Activated naive CD8-positive, alpha-beta T cell treated with anti-CD3 and anti-CD28 coated beads, Interleukin-2, amount 10 ng/mL, durations not matched to agents 7 days and 5 days (primary cell): ENCODE data around the gene SEC14L2. TPM values are rescaled to one million over a fixed set of nuclear protein-coding genes. Genes with fewer than 3 reads are reported as not detected.
A peak's percentile ranks its signal among the peaks of the same experiment; 100 is the strongest.

Experiments used
- ATAC-seq: fragments of 150-1000 bp; cut with Tn5 transposase; one replicate; pipeline ENCODE4 v1.10.0; 2021; ENCODE audit warnings: low read depth, moderate library complexity
- POLR2A ChIA-PET: fragments of 350-600 bp; sonication (Branson Sonifier 250); formaldehyde crosslinking; loops from one replicate; lab custom pipeline; 2021; ENCODE audit warnings: antibody characterized with exemption; lab: Charles Lee
- DNase-seq: peaks from one replicate; pipeline ENCODE4 v3.0.0; 2021
- H3K27ac Mint-ChIP-seq: one replicate; pipeline ENCODE4 v1.8.0; 2022; ENCODE audit warnings: mild to moderate bottlenecking, mixed read lengths
- H3K27me3 Mint-ChIP-seq: one replicate; pipeline ENCODE4 v1.8.0; 2022; ENCODE audit warnings: mild to moderate bottlenecking, moderate library complexity, mixed read lengths
- H3K36me3 Mint-ChIP-seq: one replicate; pipeline ENCODE4 v1.8.0; 2021; ENCODE audit warnings: mild to moderate bottlenecking, mixed read lengths
- H3K4me1 Mint-ChIP-seq: one replicate; pipeline ENCODE4 v1.8.0; 2021; ENCODE audit warnings: mixed read lengths
- H3K4me3 Mint-ChIP-seq: one replicate; pipeline ENCODE4 v1.8.0; 2022; ENCODE audit warnings: mild to moderate bottlenecking, moderate library complexity, mixed read lengths
- H3K9me3 Mint-ChIP-seq: one replicate; pipeline ENCODE4 v1.8.0; 2021; ENCODE audit warnings: mixed read lengths
- total RNA-seq, 2 experiments: library from RNA; stranded (reverse); gene quantifications; one replicate each; pipeline ENCODE4 v1.2.3, GENCODE V29; 2021

The SEC14L2 gene
- total RNA-seq, result 1 to 10 TPM; 9.9 TPM

DNA sequence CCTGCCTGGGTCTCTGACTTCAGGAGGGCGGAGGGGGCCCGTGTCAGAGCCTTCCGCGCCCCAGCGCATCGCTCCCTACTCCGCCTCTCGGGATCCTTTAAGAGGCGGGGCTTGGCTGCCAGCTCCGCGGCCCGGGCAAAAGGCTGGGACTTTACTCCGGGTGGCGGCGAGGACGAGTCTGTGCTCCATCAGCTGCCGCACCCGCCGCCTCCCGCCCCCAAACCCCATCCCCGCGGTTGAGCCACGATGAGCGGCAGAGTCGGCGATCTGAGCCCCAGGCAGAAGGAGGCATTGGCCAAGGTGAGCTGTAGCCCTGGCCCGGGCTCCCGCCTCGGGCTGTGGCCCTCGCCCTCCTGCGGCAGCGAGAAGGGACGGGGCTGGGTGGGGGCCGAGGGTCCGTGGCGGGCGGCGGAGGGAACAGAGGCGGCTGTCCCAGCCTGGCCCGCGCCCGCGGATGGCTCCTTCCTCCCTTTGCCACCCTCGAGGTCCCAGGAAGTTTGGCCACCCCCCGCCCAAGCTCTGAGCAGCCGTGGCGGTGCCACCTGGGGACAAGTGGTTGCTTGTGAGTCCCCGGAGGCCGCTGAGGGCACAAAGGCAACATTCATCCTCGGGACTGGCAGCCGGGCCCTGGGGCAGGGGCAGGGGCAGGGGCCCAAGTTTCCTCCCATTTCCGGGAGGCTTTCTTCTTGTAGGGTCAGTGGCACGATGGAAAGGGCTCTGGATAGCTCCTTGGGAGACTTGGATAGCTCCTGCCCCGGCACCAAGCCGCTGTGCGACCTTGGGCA, at the start of gene SEC14L2:
Gene SEC14L2 (plus strand): TSS at position 148 of the 785 bp plus-strand sequence. CDS start 99 bp downstream, at position 247.
- peak; percentile 67 for DNase-seq
- Mint-ChIP-seq H3K27me3 (no peaks in the 10 kb centered on the region), H3K27ac (peak within 1 kb of the TSS; percentile 54), H3K4me1 (peaks cover 41% of the 10 kb centered on the region), H3K36me3 (no peaks in the 10 kb centered on the region), H3K4me3 (peak within 1 kb of the TSS; percentile 89), H3K9me3 (no peaks in the 10 kb centered on the region)
- peak; percentile 75 for ATAC-seq
- POLR2A ChIA-PET, result interaction anchor here (0.8 to 10.1 kb wide), 9 partner anchors 9 to 114 kb away, joined by 3 to 156 read pairs (median 3); partner anchors contain the start of genes CCDC157, MTFP1 and SF3A1

- POLR2A ChIA-PET, result no interaction called here
- Mint-ChIP-seq H3K36me3 (peaks cover 53% of the 10 kb centered on the region), H3K27me3 (no peaks in the 10 kb centered on the region), H3K27ac (peak overlapping the region; percentile 49), H3K4me3 (peak overlapping the region; percentile 27), H3K4me1 (peaks cover 22% of the 10 kb centered on the region), H3K9me3 (no peaks in the 10 kb centered on the region)
- ATAC-seq, result no peak
- DNase-seq, result no peak
Observed at GRCh38 chr22:30347255-30347892, 49.4 kb upstream of the SEC14L2 start.

DNA sequence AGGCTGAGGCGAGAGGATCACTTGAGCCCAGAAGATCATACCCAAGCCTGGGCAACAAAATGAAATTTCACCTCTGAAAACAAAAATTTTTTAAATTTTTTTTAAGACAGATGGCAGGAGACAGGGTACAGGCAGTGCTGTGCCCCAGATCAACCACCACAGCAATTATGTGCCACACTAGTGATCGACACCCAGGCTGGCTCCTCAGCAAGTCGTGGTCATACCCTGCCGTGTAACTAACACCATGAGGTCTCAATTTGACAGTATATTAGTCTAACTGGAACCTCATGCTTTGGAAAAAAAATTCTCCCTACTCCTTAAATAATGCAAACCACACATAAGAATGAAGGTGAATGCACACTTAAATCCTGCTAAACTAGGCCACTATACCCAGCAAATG, 48.4 kb upstream of the SEC14L2 start:
- DNase-seq (no peak), ATAC-seq (no peak)
- peaks cover 23% of the 10 kb centered on the region for H3K4me1 Mint-ChIP-seq
- POLR2A ChIA-PET, result no interaction called here
- no peaks in the 10 kb centered on the region for H3K9me3 Mint-ChIP-seq
- no peak overlapping the region for H3K4me3 Mint-ChIP-seq
- H3K36me3 Mint-ChIP-seq, result peaks cover 51% of the 10 kb centered on the region
- no peaks in the 10 kb centered on the region for H3K27me3 Mint-ChIP-seq
- H3K27ac Mint-ChIP-seq, result no peak overlapping the region

DNA sequence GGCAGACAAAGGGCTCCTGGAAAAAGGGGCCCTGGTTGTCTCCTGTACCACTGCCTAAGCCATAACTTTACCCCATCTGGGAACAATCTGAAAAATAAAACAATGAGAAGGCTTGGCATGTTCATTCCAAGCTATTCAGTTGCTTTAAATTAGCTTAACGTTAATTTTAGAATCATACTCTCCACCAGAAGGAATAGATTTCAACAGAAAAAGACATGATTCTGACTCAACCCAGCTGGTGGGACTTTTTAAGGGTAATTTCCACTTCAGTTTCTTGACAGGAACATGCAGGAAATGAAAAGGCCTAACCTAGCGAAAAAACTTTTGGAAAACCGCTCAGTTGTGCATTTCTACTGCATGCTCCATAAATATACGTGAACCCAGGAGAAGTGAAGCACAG, 48.0 kb upstream of the SEC14L2 start:
- no peak overlapping the region for H3K4me3 Mint-ChIP-seq
- H3K4me1 Mint-ChIP-seq, result peaks cover 26% of the 10 kb centered on the region
- DNase-seq (no peak), ATAC-seq (no peak)
- peaks cover 52% of the 10 kb centered on the region for H3K36me3 Mint-ChIP-seq
- POLR2A ChIA-PET, result no interaction called here
- no peaks in the 10 kb centered on the region for H3K27me3 Mint-ChIP-seq
- H3K9me3 Mint-ChIP-seq, result no peaks in the 10 kb centered on the region
- H3K27ac Mint-ChIP-seq, result no peak overlapping the region

- peaks cover 49% of the 10 kb centered on the region for H3K36me3 Mint-ChIP-seq
- POLR2A ChIA-PET, result no interaction called here
- H3K4me1 Mint-ChIP-seq, result peaks cover 45% of the 10 kb centered on the region
- H3K27me3 Mint-ChIP-seq, result no peaks in the 10 kb centered on the region
- H3K4me3 Mint-ChIP-seq, result no peak overlapping the region
- no peaks in the 10 kb centered on the region for H3K9me3 Mint-ChIP-seq
- no peak for ATAC-seq
- no peak for DNase-seq
- no peak overlapping the region for H3K27ac Mint-ChIP-seq
Observed at GRCh38 chr22:30351226-30351625, 45.6 kb upstream of the SEC14L2 start.

DNA sequence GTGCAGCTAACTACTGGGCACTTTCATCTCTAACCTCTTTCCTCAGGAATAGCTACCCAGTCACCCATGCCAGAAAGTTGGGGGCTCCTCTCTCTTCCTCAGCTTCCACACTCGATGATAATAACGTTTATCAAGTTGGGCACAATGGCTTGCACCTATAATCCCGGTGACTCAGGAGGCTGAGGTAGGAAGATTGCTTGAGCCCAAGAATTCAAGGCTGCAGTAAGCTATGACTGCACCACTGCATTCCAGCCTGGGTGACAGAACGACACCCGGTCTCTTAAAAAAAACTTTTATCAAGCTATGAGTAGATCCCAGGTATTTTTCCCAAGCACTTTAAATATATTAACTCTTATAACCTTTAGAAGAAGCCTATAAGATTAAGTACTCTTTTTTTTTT, 42.2 kb upstream of the SEC14L2 start:
- no peaks in the 10 kb centered on the region for H3K27me3 Mint-ChIP-seq
- POLR2A ChIA-PET, result interaction anchor here (0.7 to 4.6 kb wide), 3 partner anchors 28 to 824 kb away, joined by 3 to 44 read pairs (median 37); partner anchors contain the start of genes CASTOR1 and TBC1D10A
- H3K36me3 Mint-ChIP-seq, result peaks cover 34% of the 10 kb centered on the region
- DNase-seq, result no peak
- no peaks in the 10 kb centered on the region for H3K9me3 Mint-ChIP-seq
- peaks cover 41% of the 10 kb centered on the region for H3K4me1 Mint-ChIP-seq
- no peak overlapping the region for H3K27ac Mint-ChIP-seq
- ATAC-seq, result no peak
- H3K4me3 Mint-ChIP-seq, result no peak overlapping the region

- no peaks in the 10 kb centered on the region for H3K9me3 Mint-ChIP-seq
- POLR2A ChIA-PET, result interaction anchor here (0.6 to 4.6 kb wide), 24 partner anchors 10 to 95 kb away, joined by 3 to 44 read pairs (median 4); partner anchors contain the start of genes CASTOR1, RNF215, SEC14L2 and TBC1D10A
- peak; percentile 93 for DNase-seq
- no peaks in the 10 kb centered on the region for H3K27me3 Mint-ChIP-seq
- H3K4me3 Mint-ChIP-seq, result peak within 1 kb of the TSS; percentile 94
- peaks cover 20% of the 10 kb centered on the region for H3K36me3 Mint-ChIP-seq
- peak; percentile 94 for ATAC-seq
- peaks cover 39% of the 10 kb centered on the region for H3K4me1 Mint-ChIP-seq
- peak within 1 kb of the TSS; percentile 82 for H3K27ac Mint-ChIP-seq
Observed at GRCh38 chr22:30356449-30357235, 40.2 kb upstream of the SEC14L2 start, which contains the start of the genes CCDC157 and SF3A1. Gene CCDC157, plus strand, starts transcription at chr22:30357007. Its CDS starts 8,994 bp downstream, at chr22:30366001. Gene SF3A1, minus strand, starts transcription at chr22:30356894. Its CDS starts 102 bp downstream, at chr22:30356792.

- no peaks in the 10 kb centered on the region for H3K9me3 Mint-ChIP-seq
- POLR2A ChIA-PET, result interaction anchor here (0.6 to 4.6 kb wide), 18 partner anchors 15 to 96 kb away, joined by 3 to 44 read pairs (median 4); partner anchors contain the start of genes CASTOR1, RNF215, SEC14L2 and TBC1D10A
- H3K27me3 Mint-ChIP-seq, result no peaks in the 10 kb centered on the region
- DNase-seq (no peak), ATAC-seq (no peak)
- peak overlapping the region; percentile 82 for H3K27ac Mint-ChIP-seq
- H3K4me1 Mint-ChIP-seq, result peaks cover 43% of the 10 kb centered on the region
- H3K4me3 Mint-ChIP-seq, result peak overlapping the region; percentile 94
- H3K36me3 Mint-ChIP-seq, result peaks cover 15% of the 10 kb centered on the region
Observed at GRCh38 chr22:30357236-30357570, 39.6 kb upstream of the SEC14L2 start.

DNA sequence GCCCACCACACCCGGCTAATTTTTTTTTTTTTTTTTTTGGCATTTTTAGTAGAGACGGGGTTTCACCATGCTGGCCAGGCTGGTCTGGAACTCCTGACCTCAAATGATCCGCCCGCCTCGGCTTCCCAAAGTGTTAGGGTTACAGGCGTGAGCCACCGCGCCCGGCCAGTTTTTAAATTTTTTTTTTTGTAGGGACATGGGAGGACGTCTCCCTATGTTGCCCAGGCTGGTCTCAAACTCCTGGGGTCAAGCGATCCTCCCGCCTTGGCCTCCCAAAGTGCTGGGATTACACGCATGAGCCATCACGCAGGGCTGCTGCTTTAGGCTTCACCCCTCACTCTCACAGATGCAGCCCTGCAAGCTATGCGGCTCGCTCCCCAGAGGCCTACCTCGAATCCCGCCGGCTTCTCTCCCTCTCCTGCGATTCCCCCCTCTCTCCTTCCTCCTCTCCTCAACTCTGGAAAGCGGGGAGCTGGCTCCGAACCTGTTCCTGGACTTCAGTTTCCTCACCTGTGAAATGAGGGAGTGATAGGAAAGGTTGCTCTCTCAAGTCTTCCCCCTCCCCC, 39.1 kb upstream of the SEC14L2 start:
- POLR2A ChIA-PET, result interaction anchor here (1.2 to 4.6 kb wide), 4 partner anchors 30 to 69 kb away, joined by 9 to 44 read pairs (median 31); partner anchors contain the start of genes CASTOR1, RNF215 and TBC1D10A
- H3K27ac Mint-ChIP-seq, result peak overlapping the region; percentile 82
- DNase-seq, result no peak
- H3K9me3 Mint-ChIP-seq, result no peaks in the 10 kb centered on the region
- peaks cover 17% of the 10 kb centered on the region for H3K36me3 Mint-ChIP-seq
- no peak for ATAC-seq
- peaks cover 46% of the 10 kb centered on the region for H3K4me1 Mint-ChIP-seq
- H3K27me3 Mint-ChIP-seq, result no peaks in the 10 kb centered on the region
- H3K4me3 Mint-ChIP-seq, result peak overlapping the region; percentile 69

GRCh38 chr22:30358541-30358940, 38.3 kb upstream of the SEC14L2 start:
- H3K27me3 Mint-ChIP-seq, result no peaks in the 10 kb centered on the region
- POLR2A ChIA-PET, result interaction anchor here (4.6 kb wide), 1 partner anchor 70 kb away, joined by 37 read pairs; the partner anchor contains the start of gene CASTOR1
- peaks cover 46% of the 10 kb centered on the region for H3K4me1 Mint-ChIP-seq
- H3K9me3 Mint-ChIP-seq, result no peaks in the 10 kb centered on the region
- no peak for DNase-seq
- no peak for ATAC-seq
- H3K36me3 Mint-ChIP-seq, result peaks cover 15% of the 10 kb centered on the region
- H3K27ac Mint-ChIP-seq, result no peak overlapping the region
- H3K4me3 Mint-ChIP-seq, result no peak overlapping the region

- ATAC-seq, result no peak
- no peaks in the 10 kb centered on the region for H3K27me3 Mint-ChIP-seq
- POLR2A ChIA-PET, result no interaction called here
- no peak overlapping the region for H3K4me3 Mint-ChIP-seq
- H3K36me3 Mint-ChIP-seq, result peaks cover 2% of the 10 kb centered on the region
- peaks cover 25% of the 10 kb centered on the region for H3K4me1 Mint-ChIP-seq
- H3K27ac Mint-ChIP-seq, result peak overlapping the region; percentile 72
- DNase-seq, result no peak
- H3K9me3 Mint-ChIP-seq, result no peaks in the 10 kb centered on the region
Observed at GRCh38 chr22:30361916-30362650, 34.7 kb upstream of the SEC14L2 start.
